Upper lobe of right lung (tissue), 1 donor: ENCODE results near the gene CALCOCO1. TPM values are rescaled to one million over a fixed set of nuclear protein-coding genes. Genes with fewer than 3 reads are reported as not detected.

Source experiments
- ATAC-seq: fragments of 200-7000 bp; cut with Tn5 transposase; one replicate; pipeline ENCODE4 v1.9.1; 2020; ENCODE audit warnings: mild to moderate bottlenecking, moderate library complexity
- DNase-seq: peaks from one replicate; pipeline ENCODE4 v3.0.0-alpha.2; 2020
- H3K27ac ChIP-seq: fragments of 200-600 bp; one replicate; pipeline ENCODE4 v1.8.0; 2022
- H3K27me3 ChIP-seq: fragments of 200-600 bp; one replicate; pipeline ENCODE4 v1.8.0; 2022; ENCODE audit warnings: mild to moderate bottlenecking
- H3K36me3 ChIP-seq: fragments of 200-600 bp; one replicate; pipeline ENCODE4 v1.8.0; 2022
- H3K4me1 ChIP-seq: fragments of 200-600 bp; one replicate; pipeline ENCODE4 v1.8.0; 2022
- H3K4me3 ChIP-seq: fragments of 200-600 bp; one replicate; pipeline ENCODE4 v1.8.0; 2022; ENCODE audit warnings: mild to moderate bottlenecking
- H3K9me3 ChIP-seq: fragments of 200-600 bp; one replicate; pipeline ENCODE4 v1.8.0; 2022
- intact Hi-C: fragments of 100-400 bp; cut with DNase I; formaldehyde crosslinking; loops from one replicate; pipeline ENCODE4 v1.11.0; 2022
- total RNA-seq: library from RNA; stranded (reverse); fragmentation: NEBNext Ultra II Directional; extraction: Animal tissue kit (Norgen Biotek cat#: 25700); gene quantifications from one replicate; pipeline ENCODE4 v1.2.1, GENCODE V29; 2021
- TF ChIP-seq, protein P1 (sequence below): fragments of 200-600 bp; IDR thresholded peaks from one replicate; pipeline ENCODE4 v1.8.0; 2022; ENCODE audit warnings: antibody characterized with exemption
- donor health status: DM: no; HTN: yes; CAD: no; lungs with severe emphysema.

The CALCOCO1 gene
- total RNA-seq, 1 donor from 2014 or later: 191 TPM

DNA sequence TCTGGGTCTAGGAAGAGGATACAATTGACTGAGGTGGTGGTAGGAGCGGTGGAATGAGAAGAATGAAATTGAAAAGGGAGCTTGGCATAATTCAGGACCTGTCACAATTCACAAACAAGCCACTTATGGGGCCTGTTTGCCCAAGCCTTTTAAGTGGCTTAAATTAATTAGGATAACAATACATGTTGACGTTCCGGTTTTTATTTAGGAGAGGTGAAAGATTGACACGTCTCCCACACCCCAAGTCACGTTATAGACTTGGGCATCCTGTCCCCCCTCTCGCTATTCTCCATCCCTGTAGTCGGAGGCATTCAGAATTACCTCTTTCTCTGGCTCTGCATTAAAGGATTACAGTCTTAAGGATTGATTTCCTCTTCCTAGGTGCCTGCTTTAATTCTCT lies 954 bp upstream of the CALCOCO1 start:
- no peaks in the 10 kb centered on the region for H3K27me3 ChIP-seq
- H3K36me3 ChIP-seq: peaks cover 19% of the 10 kb centered on the region
- peak overlapping the region; percentile 89 for H3K4me3 ChIP-seq
- TF ChIP-seq, protein P1, sequence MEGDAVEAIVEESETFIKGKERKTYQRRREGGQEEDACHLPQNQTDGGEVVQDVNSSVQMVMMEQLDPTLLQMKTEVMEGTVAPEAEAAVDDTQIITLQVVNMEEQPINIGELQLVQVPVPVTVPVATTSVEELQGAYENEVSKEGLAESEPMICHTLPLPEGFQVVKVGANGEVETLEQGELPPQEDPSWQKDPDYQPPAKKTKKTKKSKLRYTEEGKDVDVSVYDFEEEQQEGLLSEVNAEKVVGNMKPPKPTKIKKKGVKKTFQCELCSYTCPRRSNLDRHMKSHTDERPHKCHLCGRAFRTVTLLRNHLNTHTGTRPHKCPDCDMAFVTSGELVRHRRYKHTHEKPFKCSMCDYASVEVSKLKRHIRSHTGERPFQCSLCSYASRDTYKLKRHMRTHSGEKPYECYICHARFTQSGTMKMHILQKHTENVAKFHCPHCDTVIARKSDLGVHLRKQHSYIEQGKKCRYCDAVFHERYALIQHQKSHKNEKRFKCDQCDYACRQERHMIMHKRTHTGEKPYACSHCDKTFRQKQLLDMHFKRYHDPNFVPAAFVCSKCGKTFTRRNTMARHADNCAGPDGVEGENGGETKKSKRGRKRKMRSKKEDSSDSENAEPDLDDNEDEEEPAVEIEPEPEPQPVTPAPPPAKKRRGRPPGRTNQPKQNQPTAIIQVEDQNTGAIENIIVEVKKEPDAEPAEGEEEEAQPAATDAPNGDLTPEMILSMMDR: no peak
- peaks cover 21% of the 10 kb centered on the region for H3K4me1 ChIP-seq
- no peaks in the 10 kb centered on the region for H3K9me3 ChIP-seq
- intact Hi-C loops: no loop called here
- DNase-seq (no peak), ATAC-seq (no peak)
- peak overlapping the region; percentile 80 for H3K27ac ChIP-seq

DNA sequence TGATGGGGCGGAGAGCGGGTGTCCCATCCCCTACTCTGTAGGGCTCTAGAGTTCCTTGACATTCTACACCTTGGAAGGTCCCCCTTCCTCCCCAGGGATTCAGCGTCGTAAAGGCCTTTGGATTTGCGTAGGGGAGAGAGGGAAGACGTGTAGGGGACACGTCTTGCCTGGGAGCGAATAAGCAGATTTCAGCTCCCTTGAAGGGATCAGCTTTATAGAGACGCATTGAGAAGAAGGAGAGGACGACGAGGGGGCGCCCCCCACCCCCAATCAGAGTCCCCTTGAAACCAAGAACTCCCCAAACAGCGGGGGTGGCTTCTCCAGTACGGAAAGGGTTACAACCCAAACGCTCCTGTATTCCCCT lies 324 bp downstream of the CALCOCO1 start:
- ATAC-seq (no peak), DNase-seq (no peak)

DNA sequence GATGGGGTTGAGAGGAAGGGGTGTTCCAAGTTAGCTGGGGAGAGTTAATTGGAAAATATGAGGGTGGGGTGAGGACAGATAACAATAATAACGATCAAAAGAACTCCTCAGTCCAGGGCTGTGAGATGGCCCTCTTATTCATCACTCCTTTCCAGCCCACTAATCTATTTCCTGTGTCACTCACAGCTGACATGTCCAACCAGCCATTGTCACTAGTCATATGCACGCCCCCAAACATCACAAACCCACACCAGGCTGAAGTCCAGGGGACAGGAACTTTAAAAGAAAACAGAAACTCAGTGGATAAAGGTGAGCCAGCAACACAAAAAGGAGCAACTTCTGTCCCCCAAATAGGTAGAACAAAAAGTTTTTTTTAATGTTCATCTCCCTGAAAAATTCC lies 911 bp downstream of the CALCOCO1 start:
- H3K4me3 ChIP-seq: peak overlapping the region; percentile 89
- DNase-seq (no peak), ATAC-seq (no peak)

More for the DNA sequence above, 324 bp downstream of the CALCOCO1 start:
- TF ChIP-seq, protein P1: no peak
- intact Hi-C loops: no loop called here
- H3K4me1 ChIP-seq: peaks cover 21% of the 10 kb centered on the region
- H3K9me3 ChIP-seq: no peaks in the 10 kb centered on the region
- no peaks in the 10 kb centered on the region for H3K27me3 ChIP-seq
- peak overlapping the region; percentile 89 for H3K4me3 ChIP-seq
- H3K27ac ChIP-seq: peak overlapping the region; percentile 88
- peaks cover 30% of the 10 kb centered on the region for H3K36me3 ChIP-seq

DNA sequence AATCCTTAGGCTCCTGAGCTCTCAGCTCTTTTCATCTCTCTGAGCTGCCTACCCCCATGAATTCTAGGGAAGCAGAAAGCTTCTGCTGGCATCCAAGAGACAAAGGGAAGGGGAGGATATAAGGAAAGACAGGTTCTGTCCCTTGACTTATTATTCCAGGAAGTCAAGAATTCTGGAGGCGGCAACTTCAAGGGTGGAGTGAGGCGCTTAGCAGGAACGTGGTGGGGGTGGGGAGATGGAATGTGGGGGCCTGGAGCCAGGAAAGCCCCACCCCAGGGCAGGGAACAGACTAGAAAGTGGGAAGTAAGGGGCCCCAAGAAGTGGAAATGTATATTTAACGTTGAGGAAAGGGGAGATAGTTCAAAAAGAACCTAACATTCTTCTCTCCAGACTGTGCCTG lies 1.4 kb downstream of the CALCOCO1 start:
- no peaks in the 10 kb centered on the region for H3K9me3 ChIP-seq
- peak overlapping the region; percentile 40 for H3K27ac ChIP-seq
- no peak for ATAC-seq
- peaks cover 21% of the 10 kb centered on the region for H3K4me1 ChIP-seq
- peak; percentile 65 for DNase-seq
- TF ChIP-seq, protein P1: no peak
- H3K27me3 ChIP-seq: no peaks in the 10 kb centered on the region
- intact Hi-C loops: no loop called here
- H3K4me3 ChIP-seq: peak overlapping the region; percentile 89
- H3K36me3 ChIP-seq: peaks cover 41% of the 10 kb centered on the region

More for the DNA sequence above, 911 bp downstream of the CALCOCO1 start:
- Histone ChIP-seq H3K27ac (peak overlapping the region; percentile 88), H3K9me3 (no peaks in the 10 kb centered on the region), H3K4me1 (peaks cover 21% of the 10 kb centered on the region), H3K36me3 (peaks cover 35% of the 10 kb centered on the region), H3K27me3 (no peaks in the 10 kb centered on the region)
- intact Hi-C loops: no loop called here
- TF ChIP-seq, protein P1: no peak

DNA sequence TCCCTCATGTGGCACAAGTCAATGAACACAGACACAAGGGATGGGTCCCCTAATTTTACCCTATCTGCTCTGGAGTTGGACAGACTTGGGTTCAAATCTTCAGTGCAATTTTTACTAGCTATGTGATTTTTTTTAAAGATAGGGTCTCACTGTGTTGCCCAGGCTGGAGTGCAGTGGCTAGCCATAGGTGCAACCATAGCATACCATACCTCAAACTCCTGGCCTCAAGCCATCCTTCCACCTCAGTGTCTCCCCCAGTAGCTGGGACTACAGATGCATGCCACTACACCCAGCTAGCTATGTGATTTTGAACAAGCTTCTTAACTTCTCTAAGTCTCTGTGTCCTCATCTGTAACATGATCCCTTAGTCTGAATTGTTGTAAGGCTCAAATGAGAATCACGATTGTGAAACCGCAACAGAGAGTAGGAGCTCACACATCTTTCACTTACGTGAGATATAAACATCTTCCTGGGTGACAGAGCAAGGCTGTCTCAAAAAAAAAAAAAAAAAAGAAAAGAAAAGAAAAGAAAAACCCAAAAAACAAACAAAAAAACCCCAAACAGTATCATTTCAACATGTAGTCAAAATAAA lies 4.7 kb downstream of the CALCOCO1 start:
- Histone ChIP-seq H3K27ac (no peak overlapping the region), H3K36me3 (peaks cover 73% of the 10 kb centered on the region), H3K9me3 (no peaks in the 10 kb centered on the region), H3K4me3 (no peak overlapping the region), H3K27me3 (no peaks in the 10 kb centered on the region), H3K4me1 (peaks cover 17% of the 10 kb centered on the region)
- no peak for ATAC-seq
- DNase-seq: no peak
- intact Hi-C loops: no loop called here
- TF ChIP-seq, protein P1: no peak

DNA sequence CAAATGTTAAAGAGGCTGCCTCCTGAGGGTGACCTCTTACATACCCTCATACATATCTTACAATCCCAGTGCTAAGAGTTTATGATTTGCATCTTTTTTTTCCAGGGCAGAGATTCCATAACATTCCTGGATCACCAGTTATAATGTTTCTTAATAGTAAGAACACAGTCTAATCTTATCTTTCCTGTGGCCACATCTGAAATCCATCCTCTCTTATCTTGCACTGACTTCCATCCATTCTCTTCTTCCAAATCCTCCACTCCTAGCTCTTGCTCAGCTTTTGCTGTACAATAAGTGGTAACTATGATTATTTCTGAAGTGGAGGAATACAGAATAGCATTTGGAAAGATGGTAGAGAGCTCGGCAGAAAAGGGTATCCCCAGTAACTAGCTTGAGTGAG lies 6.3 kb downstream of the CALCOCO1 start:
- Histone ChIP-seq H3K27me3 (no peaks in the 10 kb centered on the region), H3K4me3 (no peak overlapping the region), H3K9me3 (no peaks in the 10 kb centered on the region), H3K27ac (no peak overlapping the region), H3K4me1 (peaks cover 9% of the 10 kb centered on the region), H3K36me3 (peaks cover 88% of the 10 kb centered on the region)
- intact Hi-C loops: no loop called here
- TF ChIP-seq, protein P1: no peak
- ATAC-seq (no peak), DNase-seq (no peak)
